ENCODE measurements around the gene INPP4B.

INPP4B gene

DNA sequence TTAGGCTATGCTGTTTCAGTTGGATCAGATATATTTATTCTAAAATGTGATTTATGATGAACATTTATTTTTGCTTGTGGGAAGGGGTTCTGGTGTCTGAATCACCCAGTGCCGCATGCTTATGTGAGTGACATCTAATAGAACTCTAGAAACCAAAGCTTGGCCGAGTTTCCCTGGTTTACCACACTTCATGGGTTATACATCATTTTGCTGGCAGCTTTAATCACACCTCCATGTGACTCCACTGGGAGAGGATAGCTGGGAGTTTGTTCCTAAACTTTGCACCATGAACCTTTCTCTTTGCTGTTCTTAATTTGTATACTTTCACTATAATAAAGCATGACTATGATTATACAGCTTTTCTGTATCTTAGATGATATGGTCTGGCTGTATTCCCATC, 382.9 kb downstream of the INPP4B start:
- DNase-seq = peak; percentile 25 to 59

DNA sequence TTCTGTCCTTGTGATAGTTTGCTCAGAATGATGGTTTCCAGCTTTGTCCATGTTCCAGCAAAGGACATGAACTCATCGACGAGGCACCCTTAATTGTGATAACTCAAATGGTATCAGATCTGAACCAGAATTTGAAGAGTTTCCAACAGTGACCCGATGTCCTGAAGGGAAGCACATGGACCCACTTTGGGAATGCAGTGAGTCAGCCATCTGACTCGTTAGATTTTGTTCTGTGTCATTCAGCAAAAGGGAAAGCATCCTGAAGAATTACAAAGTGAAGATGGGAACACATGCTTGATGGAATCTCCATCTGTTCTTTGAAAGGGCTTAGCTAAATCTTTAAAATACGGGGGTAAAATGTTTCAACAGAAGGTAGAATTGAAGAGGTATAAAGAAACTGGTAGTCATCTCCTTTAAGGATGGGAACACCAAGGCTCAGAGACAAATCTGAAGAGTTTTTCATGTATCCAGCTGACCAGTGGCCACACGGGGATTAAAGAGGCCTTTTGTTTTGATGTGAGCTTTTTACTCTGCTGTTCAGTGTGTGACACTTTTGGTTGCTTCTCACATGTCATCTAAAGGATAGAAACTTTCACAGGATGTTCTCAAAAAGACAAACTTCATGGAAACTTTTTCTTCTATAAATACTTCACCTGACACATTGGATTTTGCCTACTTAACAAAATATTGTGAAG, 393.8 kb downstream of the INPP4B start:
- DNase-seq = peak in 1 of 2 experiments; percentile 18

DNA sequence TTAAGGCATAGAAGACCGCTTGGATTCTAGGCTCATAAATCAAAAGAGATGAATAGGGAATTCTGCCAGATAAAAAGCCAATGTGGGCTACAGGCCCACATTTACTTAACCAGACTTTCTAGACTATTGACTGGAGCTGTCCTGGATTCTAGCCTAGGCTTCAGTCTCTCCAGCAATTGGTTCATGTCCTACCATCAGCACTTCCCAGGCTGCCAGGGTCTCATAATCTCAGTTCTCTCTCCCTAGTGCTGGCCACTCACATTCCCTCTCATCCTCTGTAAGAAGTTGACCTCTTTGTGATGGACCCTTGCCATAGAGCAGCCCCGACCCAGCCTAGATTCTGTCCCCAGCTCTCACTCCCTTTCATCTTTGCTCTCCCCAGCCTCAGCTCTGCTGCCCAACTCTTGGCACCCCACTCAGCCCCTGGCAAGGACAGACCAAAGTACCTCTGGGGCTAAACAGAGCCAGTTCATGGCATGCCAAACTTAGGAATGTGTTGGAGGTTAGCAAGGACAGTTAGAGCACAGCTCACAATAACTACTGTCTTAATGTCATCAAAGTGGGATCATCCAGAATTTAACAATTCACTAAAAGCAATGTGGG, 396.2 kb downstream of the INPP4B start:
- DNase-seq = peak; percentile 70 to 86

DNA sequence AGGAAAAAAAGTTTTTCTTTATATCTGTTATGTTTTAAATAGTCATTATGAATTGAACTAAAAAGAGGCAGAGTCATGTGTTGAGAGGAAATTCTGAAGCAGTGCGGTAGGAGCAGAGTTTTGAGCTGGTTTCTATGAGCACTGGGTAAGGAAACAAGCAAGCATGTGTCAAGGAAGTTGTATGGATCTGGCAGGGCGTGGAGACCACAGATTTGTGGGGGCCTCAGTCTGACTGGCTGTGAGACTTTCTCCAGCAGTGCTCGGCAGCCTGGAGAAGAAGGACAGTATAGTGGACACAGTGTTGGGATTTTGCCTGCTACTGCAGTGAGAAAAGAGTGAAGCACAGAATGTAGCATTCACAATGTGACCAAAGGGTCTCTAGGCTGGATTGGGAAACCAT, 399.1 kb downstream of the INPP4B start:
- DNase-seq = no peak

DNA sequence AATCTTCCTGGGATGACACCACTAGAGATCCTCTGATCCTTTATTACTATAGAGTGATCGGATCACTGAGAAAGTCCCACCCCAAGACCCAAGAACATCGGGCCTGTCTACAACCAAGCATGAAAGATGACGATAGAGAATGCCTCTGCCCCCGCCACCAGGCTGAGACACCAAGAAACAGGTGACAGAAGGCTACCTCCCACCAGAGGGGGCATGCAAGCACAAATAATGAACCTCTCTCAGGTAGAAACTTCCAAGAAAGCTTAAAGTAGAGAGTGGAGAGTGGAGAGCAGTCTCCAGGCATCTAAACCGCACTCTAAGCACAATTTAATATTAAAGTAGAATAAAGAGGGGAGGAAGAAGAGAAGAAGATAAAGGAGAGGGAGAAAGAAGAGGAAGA, 402.6 kb downstream of the INPP4B start:
- DNase-seq = no peak

DNA sequence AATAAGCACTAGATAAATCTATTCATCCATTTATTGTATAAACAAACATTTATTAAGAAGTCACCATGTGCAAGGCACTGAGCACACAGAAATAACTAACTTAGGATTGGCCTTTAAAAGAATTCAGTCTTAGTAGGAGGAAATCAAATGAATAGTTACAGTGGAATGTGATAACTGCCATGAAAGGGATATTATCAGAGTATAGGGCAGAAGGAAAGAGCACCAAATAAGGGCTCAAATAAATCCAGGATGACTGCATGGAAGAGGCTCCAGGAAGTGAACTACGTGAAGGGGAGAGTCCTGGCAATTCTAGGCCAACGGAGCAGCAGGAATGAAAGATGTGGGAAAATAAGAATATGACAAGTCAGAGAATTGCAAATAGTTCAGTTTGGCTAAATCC, 406.0 kb downstream of the INPP4B start:
- no peak for DNase-seq

DNA sequence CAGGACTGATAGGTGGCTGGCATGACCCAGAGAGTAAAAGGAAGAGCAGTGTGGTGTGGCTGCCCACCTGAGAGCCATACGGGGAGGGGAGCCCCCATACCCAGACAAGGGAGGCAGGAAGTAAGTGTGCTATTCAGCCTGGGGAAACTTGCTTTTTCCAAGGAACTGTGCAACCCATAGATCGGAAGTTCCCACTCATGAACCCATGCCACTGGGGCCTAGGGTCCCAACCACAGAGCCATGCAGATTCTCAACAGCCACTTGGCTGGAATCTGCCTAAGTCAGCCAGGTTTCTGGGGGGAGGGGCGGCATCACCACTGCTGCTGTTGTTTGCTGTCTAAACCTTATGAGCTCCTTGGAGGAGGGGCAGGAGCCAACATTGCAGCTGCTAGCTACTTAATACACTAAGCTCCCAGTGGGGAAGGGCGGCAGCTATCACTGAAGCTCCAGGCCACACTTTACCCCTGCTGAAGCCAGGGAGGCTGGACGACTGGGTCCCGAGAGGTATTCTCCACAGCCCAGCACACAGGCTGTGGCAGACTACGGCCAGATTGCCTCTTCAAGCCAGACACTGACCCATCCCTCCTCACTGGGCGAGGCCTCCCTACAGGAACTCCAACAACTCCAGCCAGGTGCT, 410.4 kb downstream of the INPP4B start:
- peak in 1 of 2 experiments; percentile 32 for DNase-seq

DNA sequence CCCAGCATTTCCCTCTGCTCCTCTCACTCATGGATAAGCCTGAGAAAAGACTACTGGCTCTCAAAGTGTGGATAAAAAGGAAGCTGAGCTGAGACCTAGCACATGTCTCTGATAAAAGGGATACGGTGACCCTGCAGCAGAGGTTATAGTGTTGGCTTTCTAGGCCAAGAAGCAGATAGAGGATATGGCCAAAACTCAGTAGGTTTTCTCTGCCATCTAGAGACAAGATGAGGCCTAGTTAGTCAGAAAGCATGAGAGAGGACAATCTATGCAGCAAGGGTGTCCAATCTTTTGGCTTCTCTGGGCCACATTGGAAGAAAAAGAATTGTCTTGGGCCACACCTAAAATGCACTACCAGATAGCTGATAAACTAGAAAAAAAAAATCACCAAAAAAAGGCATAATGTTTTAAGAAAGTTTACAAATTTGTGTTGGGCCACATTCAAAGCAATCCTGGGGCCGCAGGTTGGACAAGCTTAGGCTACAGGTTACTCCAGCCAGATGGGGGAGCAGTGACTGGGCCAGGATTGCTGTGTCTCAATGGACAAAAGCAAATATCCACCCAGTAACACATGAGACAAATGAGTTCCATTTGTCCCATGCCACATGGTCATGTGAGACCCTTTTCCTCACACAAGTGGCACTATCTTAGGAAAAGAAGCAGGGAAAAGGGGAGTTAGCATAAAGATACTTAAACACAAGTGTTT, 411.4 kb downstream of the INPP4B start:
- DNase-seq = no peak

DNA sequence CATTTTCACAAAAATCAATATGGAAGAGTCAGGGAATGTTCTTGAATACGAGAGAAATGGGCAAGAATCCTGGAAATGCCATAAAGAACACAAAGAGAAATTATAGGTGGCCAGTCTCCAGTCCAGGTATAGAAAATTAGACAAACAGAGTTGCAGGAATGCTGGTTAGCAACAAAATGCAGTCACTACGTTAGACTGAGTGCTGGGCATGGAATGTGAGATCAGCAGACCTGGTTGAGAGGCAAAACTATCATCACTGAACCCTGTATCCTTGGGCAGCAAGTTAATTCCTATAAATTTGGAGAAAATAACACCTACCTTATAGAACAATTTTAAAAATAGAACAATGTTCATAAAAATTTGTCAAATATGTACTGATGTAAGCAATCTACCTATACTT, 417.4 kb downstream of the INPP4B start:
- DNase-seq = no peak

DNA sequence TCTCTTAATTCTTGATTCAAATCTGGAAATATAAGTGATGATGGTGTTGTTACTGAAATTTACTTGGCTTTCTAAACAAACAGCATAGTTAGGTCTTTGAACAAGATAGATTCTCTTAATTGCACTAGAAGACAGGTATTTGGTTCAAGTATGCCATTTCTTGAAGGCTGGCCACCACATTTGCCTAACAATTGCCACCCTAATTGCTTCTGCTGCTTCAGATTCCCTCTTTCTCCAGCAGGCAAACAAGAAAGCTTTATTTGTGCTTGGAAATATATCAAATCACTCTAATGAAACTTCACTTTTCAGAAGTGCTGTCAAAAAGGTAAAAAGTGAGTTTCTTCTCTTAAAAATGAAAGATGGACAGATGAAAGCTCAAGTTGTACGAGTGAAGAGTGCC, 418.6 kb downstream of the INPP4B start:
- no peak for DNase-seq

DNA sequence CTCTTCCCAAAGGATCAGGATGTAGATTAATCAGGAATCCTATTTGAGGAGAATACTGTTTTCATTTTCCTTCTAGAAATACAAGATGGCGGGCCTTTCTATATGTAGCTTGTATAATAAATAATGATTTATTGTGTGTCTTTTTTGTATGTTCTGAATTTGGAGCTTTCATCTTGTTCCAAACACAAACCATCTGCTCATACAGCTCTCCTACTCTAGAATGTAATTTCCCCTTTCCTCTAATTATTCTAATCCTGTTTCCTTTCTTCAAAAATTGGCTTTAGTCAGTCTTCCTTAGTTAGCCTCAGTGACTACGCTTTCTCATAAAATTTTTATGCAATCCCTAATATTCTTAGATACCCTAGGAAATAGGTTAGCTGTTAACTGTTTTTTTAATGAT, 422.2 kb downstream of the INPP4B start:
- no peak for DNase-seq

DNA sequence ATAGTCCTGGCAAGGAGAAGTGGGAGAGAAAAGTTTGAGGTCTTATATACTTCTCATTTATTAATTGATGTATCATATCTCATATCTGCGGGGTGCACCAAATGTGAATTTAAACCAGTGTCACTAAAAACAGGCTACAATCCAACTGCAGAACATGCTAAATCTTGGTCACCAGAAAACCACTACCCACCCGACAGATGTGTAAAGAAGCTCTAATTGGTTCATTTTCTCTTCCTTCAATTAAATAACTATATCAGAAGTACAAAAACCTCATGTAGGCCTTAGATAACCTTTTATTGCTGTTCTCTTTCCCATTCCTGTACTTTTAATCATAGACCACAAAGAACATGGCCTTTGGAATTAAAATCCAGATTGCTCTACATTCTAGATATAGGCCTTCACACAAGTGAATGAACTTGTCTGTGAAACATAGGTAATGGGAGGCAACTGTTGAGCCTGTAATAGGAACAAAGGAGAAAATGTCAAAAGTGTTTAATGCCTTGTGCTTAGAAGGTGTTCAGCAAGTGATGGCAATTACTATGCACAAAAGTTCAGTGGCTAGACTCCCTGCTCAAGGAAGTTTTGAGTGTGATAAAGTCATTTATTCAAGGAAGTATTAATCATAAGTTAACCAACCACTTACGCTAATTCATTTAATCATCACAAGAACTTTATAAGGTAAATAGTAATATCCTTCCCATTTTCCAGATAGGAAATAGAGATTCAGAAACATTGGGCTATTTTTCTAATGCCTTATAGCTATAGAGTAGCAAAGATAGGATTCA, 425.6 kb downstream of the INPP4B start:
- DNase-seq = no peak

DNA sequence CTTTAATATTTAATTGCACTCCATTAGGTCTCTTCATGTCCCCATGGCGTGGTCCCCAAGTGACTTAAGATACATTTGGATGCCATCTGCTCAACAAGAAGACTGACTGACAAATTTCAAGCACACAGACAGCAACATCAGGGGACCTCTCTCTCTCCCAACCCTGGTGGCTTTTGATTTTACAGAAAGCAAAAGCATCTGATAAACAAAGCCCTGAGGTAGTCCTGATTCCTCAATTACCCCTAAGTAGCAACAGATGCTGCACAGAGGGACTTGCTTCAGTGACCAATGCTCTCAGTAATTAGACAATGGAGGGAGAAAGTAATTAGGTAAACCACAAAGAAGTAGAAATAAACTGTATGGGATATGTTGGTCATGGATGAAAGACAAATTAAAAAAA, 426.4 kb downstream of the INPP4B start:
- no peak for DNase-seq

DNA sequence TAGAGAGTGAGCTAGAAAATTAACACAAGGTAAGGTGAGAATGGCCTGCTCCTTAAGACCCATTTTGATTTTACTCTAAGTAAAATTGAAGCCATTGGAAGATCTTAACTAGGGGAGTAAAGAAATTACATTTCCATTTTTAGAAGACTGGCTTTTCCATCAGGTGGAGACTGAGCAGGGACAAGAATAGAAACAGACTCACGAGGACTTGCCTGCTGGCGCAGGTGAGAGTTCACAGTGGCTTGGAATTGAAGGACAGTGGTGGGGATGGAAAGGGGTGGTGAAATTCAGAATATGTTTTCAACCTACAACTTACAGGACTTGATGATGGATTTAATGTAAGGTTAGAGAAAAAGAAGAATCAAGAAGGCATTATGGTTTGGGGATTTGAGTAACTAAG, 427.4 kb downstream of the INPP4B start:
- no peak for DNase-seq

DNA sequence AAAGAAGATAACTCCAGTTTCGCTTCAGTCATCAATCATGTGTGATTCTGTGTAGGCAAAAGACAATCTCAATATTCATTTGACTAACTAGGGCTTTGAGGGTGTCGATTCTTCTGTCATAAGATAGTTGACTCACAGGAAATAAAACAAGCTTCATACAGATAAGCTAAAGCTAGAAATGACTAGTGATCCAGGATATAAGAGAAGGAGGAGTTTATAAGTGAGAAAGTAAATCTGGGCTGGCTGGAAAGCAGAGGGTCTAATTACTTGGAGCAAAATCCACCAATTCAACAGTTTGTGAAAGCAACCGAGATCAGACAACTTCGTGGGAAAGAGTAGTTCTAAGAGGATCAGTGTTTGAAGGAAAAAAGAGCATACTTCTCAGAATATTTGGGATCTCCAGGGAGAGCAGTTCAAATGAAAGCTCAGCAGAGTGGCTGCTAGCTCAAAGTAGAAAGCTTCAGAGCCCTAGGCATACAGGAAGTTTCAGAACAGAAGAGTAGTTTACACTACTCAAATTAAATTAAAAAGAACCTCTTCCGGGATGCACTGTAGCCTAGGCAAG, 429.3 kb downstream of the INPP4B start:
- DNase-seq = no peak

DNA sequence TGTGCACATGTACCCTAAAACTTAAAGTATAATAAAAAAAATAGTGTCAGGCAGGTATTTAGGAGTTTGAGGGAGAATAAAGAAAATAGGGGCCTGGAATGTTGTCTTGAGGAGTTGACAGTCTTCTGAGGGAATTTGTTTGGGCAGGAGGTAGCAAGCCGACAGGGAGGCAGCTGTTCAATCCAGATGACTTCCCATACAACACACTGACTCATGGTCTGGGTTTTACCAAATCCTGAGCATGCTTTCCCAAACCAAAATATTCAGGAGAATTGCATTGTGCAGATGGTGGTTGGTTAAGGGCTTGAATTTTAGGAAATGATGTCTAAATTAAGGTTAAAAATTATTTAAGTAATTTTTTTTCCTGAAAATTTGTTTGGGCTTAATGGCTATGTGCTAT, 430.0 kb downstream of the INPP4B start:
- DNase-seq = peak in 1 of 2 experiments; percentile 37

DNA sequence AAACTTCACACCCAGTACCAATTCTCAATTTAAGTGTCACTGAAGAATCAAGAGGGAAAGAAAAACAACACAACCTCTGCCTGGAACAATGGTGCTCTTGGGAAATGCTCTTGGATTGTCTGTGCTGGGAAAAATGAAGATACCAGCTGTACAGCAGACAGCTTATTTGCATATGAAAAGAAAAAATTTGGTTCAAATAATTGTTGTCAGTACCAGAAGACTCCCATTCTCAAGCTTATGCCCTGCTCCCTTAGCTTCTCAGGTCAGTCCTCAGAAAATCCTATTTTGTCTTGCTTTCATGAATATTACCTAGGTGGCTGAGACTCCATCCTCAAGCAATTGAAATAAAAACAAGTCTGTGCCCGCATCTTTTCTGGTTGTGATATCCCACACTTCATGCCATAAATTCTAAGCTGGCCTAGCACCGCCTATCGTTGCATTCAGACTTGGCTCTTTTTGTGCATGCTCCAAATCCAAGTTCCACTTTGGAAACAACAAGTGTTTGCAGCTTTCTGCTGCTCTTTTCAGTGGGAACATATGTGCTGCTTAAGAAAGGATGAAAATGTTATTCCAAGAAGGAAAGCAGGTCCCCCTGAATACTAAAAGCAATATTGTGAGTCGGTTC, 431.6 kb downstream of the INPP4B start:
- peak in 1 of 2 experiments; percentile 30 for DNase-seq

DNA sequence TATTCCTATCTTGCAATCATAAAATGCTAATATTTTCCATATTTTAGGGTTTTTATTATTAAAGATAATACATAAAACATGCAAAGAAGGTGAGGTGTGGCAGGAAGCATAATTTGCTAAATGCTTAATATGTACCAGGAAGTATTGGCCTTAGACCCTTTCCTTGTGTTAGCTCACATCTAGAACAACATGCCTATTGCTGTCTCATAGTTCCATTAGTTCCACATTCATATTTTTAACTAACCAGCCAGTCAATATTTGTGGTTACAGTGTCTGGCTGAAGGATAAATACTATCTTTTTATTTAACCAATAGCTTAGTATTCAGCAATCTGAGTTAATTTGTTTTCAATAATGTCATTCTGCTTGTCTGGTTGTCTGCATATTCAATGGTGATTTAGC, 432.6 kb downstream of the INPP4B start:
- DNase-seq = no peak

DNA sequence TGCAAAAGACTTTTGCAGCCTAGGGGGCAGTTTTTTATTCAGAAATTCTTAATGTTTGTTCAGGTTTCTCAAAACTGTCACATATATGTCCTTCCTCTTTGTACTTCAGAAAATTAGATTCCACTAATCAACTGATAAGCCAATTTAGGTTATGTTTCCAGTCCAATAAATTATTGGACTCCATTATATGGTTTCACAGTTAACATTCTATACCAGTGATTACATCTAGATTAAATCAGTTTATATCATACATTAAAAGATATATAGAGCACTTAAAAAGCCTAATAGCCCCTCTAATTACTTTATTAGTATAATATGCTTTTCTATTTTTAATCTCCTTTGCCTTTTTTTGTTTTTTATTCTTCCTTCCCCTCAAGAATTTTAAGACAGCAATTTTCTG, 434.1 kb downstream of the INPP4B start:
- DNase-seq = no peak

DNA sequence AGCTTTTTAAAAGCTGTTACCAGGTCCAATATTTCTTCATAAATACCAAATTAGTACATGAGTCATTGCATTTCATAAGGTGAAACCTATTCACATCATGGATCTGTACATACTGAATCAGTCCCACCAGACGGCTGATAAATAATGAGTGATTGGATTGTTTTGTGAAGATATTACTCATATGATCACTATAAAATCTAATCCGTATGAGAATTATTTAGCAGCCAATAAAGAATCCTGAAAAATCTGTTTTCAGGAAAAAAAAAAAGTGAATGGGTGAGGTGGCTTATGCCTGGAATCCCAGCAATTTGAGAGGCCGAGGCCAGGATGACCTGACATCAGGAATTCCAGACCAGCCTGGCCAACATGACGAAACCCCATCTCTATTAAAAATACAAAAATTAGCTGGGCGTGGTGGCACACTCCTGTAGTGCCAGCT, 438.1 kb downstream of the INPP4B start:
- DNase-seq = no peak

DNA sequence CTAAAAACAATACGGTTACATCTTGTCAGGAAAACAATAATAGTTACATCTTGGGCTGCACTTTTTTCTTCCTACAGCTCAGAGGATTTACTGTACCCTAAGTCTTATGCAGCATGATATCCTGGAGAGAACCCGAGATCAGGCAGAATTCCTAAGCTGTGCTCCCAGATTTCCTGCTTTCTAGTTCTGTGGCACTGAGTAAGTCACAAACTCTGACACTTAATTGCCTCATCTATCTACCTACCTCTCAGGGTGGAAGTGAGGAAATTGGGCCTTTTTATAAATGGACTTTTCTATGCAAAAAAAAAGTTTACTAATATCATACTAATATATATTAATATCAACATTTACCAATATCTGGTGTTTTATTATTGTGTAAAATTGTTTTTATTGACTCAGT, 438.5 kb downstream of the INPP4B start:
- no peak for DNase-seq

DNA sequence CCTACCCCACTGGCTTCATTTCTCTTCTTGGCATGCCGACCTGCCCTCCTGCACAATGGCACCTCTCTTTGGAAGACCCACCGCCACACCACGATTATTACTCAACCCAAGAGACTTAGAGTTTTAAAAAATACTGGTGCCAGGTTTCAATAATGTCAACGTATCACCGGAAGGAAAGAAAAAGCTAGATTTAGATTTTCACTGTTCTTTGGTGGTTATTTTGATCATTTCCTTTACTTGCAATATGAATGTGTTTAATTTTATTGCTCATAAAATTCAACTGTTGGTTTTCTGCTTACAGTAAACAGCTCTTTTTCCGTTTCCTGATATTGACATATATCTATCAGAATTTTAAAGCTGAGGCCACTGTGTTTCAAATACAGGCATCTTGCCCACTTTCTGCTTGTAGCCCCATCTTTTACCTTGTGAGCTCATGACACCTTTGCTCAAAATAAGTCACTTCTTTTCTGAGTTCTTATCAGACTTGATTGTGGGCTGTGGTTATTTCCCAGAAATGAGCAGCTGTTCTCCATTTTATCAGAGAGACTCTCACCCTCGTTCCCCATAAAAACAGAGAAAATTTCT, 439.1 kb downstream of the INPP4B start:
- DNase-seq = no peak

Measured in NCI-H446 (cell line).